Mammary epithelial cell (primary cell): ENCODE data around the gene PRM1.

Experiments used
- EZH2 ChIP-seq: IDR thresholded peaks from 2 replicates; pipeline ENCODE4 v1.6.1; 2012; ENCODE audit warnings: low read length, inconsistent platforms, borderline replicate concordance
- TF ChIP-seq, protein P1 (sequence below), 2 donors: IDR thresholded peaks in 1 of 2; conservative IDR thresholded peaks in 1 of 2; 2 replicates each; pipeline ENCODE4 v1.5.1; 2011 to 2012; ENCODE audit warnings: inconsistent platforms in 2 of 2, low read length in 2 of 2, mild to moderate bottlenecking in 2 of 2, control low read depth in 1 of 2, low read depth in 1 of 2; ENCODE audit not compliant: insufficient read depth in 1 of 2; ENCODE audit errors: extremely low read depth in 1 of 2

DNA sequence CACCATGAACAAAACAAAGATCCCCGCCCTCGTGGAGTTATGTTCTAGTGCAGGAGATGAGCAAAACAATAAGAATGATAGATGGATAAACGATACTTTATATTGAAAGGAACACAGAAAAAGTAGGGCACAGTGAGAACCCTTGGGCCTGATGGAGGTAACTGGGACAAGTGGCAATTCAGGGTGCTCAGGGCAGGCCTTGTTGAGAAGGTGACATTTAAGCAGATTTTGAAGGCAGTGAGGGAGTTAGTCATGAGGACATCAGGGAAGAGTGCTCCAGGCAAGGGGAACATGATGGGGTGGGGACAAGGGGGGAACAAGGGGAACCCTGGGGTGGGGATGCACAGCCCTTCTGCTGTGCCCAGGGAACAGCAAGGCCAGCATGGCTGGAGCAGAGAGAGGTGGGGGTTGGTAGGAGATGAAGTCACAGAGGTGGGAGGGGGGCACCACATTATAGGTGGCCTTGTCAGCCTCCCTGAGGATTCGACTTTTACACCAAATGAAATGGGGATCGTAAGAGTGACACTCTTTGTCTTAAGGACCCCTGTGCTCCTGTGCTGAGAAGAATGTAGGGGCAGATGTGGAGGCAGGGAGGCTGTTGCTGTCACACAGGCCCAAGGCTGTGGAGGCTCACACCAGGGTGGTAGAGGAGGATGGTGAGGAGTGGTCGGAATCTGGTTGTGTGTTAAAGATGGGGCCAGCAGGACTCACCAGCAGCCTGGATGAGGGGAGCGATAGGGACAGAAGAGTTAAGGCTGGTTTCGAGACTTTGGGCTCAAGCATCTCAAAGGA lies 9.2 kb upstream of the PRM1 start:
- TF ChIP-seq, protein P1, sequence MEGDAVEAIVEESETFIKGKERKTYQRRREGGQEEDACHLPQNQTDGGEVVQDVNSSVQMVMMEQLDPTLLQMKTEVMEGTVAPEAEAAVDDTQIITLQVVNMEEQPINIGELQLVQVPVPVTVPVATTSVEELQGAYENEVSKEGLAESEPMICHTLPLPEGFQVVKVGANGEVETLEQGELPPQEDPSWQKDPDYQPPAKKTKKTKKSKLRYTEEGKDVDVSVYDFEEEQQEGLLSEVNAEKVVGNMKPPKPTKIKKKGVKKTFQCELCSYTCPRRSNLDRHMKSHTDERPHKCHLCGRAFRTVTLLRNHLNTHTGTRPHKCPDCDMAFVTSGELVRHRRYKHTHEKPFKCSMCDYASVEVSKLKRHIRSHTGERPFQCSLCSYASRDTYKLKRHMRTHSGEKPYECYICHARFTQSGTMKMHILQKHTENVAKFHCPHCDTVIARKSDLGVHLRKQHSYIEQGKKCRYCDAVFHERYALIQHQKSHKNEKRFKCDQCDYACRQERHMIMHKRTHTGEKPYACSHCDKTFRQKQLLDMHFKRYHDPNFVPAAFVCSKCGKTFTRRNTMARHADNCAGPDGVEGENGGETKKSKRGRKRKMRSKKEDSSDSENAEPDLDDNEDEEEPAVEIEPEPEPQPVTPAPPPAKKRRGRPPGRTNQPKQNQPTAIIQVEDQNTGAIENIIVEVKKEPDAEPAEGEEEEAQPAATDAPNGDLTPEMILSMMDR (conservative IDR thresholded peaks at IDR 0.05 in 1 of 2, IDR thresholded peaks at IDR 0.05 in 1 of 2; ENCODE audit: extremely low read depth in 1 of 2, insufficient read depth in 1 of 2, low read depth in 1 of 2, low read length in 2 of 2), result no peak
- no peak for TF ChIP-seq EZH2
